A673 (cell line): Measurements from ENCODE around the gene CDH6.
A peak's percentile ranks its signal among the peaks of the same experiment; 100 is the strongest.

Experiments
- CTCF ChIP-seq: fragments of 300-800, 200-600 bp; sonication (generic); conservative IDR thresholded peaks from 2 replicates; pipeline ENCODE4 v1.5.1; 2017; ENCODE audit warnings: low read depth, mild to moderate bottlenecking, antibody characterized with exemption, low read length, moderate library complexity, mixed read lengths
- EZH2 ChIP-seq: fragments of 200-600 bp; sonication (generic); IDR thresholded peaks from 2 replicates; pipeline ENCODE4 v1.6.1; 2017; ENCODE audit warnings: borderline replicate concordance, low read depth, mild to moderate bottlenecking, mixed read lengths, antibody characterized with exemption, low read length; ENCODE audit not compliant: poor library complexity, severe bottlenecking

GRCh38 chr5:31193591-31194467 lies at the start of gene CDH6:
- TF ChIP-seq CTCF, result no peak
- peak; percentile 27 for TF ChIP-seq EZH2
